Activated CD8-positive, alpha-beta T cell treated with anti-CD3 and anti-CD28 coated beads for 36 hours (primary cell): Measurements from ENCODE around the gene POU2F3. TPM values are rescaled to one million over a fixed set of nuclear protein-coding genes. Genes with fewer than 3 reads are reported as not detected.
"Not testable (repeated sequence)": the region's sequence is repeated elsewhere in the genome, so short reads cannot be mapped to it uniquely, and the experiment has no call there.

Source experiments
- ATAC-seq: fragments of 200-7000 bp; cut with Tn5 transposase; one replicate; pipeline ENCODE4 v1.10.0; 2021; ENCODE audit warnings: mild to moderate bottlenecking, moderate library complexity
- CTCF ChIA-PET: fragments of 350-600 bp; sonication (Branson Sonifier 250); formaldehyde crosslinking; loops from one replicate; lab custom pipeline; 2021; ENCODE audit warnings: antibody characterized with exemption; lab: Charles Lee
- POLR2A ChIA-PET: fragments of 350-600 bp; sonication (Branson Sonifier 250); formaldehyde crosslinking; loops from one replicate; lab custom pipeline; 2021; ENCODE audit warnings: antibody characterized with exemption; lab: Charles Lee
- DNase-seq: peaks from one replicate; pipeline ENCODE4 v3.0.0-alpha.2; 2020
- H3K27ac Mint-ChIP-seq: one replicate; pipeline ENCODE4 v1.8.0; 2021; ENCODE audit warnings: mild to moderate bottlenecking, mixed read lengths
- H3K27me3 Mint-ChIP-seq: one replicate; pipeline ENCODE4 v1.8.0; 2021; ENCODE audit warnings: mixed read lengths
- H3K36me3 Mint-ChIP-seq: one replicate; pipeline ENCODE4 v1.8.0; 2021; ENCODE audit warnings: low read depth, mixed read lengths
- H3K4me1 Mint-ChIP-seq: one replicate; pipeline ENCODE4 v1.8.0; 2021; ENCODE audit warnings: low read depth, mixed read lengths
- H3K4me3 Mint-ChIP-seq: one replicate; pipeline ENCODE4 v1.8.0; 2021; ENCODE audit warnings: mild to moderate bottlenecking, moderate library complexity, mixed read lengths
- H3K9me3 Mint-ChIP-seq: one replicate; pipeline ENCODE4 v1.8.0; 2021; ENCODE audit warnings: mixed read lengths
- intact Hi-C: fragments of 100-400 bp; cut with micrococcal nuclease; formaldehyde crosslinking; loops from one replicate; pipeline ENCODE4 v1.10.0; 2022
- total RNA-seq, 2 experiments: library from RNA; stranded (reverse); gene quantifications; one replicate each; pipeline ENCODE4 v1.2.3, GENCODE V29; 2021
- TF ChIP-seq, protein P1 (sequence below): fragments of 200-600 bp; IDR thresholded peaks from one replicate; pipeline ENCODE4 v1.8.0; 2022; ENCODE audit warnings: antibody characterized with exemption, mild to moderate bottlenecking

POU2F3 gene
- total RNA-seq, 2 experiments from 2014 or later = not detected

DNA sequence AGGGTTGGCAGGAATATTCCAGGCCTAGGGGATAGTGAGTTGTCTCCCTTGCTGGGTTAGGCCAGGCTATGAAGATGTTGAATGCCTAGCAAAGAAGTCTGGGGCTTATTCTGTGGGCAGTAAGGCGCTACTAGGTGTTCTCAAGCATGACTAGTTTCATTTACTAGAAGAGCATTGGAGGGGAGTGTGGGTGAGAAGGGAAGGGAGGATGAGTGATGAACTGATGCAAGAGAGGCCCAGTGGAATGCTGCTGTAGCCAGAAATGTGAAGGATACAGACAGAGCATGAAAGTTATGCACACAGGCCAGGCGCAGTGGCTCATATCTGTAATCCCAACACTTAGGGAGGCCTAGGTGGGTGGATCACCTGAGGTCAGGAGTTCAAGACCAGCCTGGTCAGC, 33.5 kb downstream of the POU2F3 start:
- ChIA-PET CTCF (interaction anchor here (1.5 to 3.2 kb wide), 2 partner anchors 30 to 38 kb away, joined by 4 to 13 read pairs; no protein-coding TSS in a partner anchor), POLR2A (no interaction called here)
- ATAC-seq (no peak), DNase-seq (no peak)
- H3K4me1 Mint-ChIP-seq = no peaks in the 10 kb centered on the region
- intact Hi-C loops = no loop called here
- no peak overlapping the region for H3K27ac Mint-ChIP-seq
- H3K36me3 Mint-ChIP-seq = no peaks in the 10 kb centered on the region
- peaks cover 23% of the 10 kb centered on the region for H3K27me3 Mint-ChIP-seq
- TF ChIP-seq, protein P1, sequence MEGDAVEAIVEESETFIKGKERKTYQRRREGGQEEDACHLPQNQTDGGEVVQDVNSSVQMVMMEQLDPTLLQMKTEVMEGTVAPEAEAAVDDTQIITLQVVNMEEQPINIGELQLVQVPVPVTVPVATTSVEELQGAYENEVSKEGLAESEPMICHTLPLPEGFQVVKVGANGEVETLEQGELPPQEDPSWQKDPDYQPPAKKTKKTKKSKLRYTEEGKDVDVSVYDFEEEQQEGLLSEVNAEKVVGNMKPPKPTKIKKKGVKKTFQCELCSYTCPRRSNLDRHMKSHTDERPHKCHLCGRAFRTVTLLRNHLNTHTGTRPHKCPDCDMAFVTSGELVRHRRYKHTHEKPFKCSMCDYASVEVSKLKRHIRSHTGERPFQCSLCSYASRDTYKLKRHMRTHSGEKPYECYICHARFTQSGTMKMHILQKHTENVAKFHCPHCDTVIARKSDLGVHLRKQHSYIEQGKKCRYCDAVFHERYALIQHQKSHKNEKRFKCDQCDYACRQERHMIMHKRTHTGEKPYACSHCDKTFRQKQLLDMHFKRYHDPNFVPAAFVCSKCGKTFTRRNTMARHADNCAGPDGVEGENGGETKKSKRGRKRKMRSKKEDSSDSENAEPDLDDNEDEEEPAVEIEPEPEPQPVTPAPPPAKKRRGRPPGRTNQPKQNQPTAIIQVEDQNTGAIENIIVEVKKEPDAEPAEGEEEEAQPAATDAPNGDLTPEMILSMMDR = no peak
- H3K4me3 Mint-ChIP-seq = no peak overlapping the region
- no peaks in the 10 kb centered on the region for H3K9me3 Mint-ChIP-seq

DNA sequence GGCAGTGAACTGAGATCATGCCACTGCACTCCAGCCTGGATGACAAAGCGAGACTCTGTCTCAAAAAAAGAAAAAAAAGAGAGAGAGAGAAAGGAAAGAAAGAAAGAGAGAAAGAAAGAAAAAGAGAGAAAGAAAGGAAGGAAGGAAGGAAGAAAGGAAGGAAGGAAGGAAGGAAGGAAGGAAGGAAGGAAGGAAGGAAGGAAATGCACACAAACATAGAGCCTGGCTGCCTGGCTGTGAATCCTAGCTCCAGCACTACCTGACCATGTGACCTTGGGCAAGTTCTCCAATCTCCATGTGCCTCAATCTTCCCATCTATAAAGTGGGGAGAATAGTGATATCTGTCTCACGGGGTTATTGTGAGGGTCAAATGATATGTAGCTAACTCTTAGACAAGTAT, 34.0 kb downstream of the POU2F3 start:
- H3K4me3 Mint-ChIP-seq, H3K9me3 Mint-ChIP-seq, H3K27ac Mint-ChIP-seq, POLR2A ChIA-PET, H3K36me3 Mint-ChIP-seq, ATAC-seq, intact Hi-C loops, DNase-seq, H3K4me1 Mint-ChIP-seq: not testable (repeated sequence)
- CTCF ChIA-PET = interaction anchor here (0.9 to 3.2 kb wide), 3 partner anchors 15 to 39 kb away, joined by 4 to 13 read pairs (median 4); no protein-coding TSS in a partner anchor
- H3K27me3 Mint-ChIP-seq = peaks cover 23% of the 10 kb centered on the region

DNA sequence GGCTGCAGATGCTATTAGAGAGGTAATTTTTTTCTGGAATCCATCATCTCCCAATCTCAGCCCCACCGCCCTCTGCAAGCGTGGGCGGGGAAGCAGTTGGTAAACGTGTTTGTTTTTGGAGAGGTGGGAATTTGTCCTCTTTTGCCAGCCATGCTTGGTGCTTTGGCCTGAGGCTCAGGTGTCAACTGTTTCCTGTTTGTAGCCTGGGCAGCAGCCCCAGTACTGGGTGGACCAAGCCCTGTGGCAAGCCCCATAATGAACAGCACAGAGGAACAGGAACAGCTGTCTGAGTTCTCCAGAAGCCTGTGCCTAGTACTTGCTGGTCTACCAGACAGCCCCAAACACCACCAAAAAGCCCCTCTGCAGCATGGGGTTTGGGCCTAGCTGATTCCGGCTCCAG, 39.6 kb downstream of the POU2F3 start:
- CTCF ChIA-PET = interaction anchor here (1.0 to 1.7 kb wide), 2 partner anchors 23 to 44 kb away, joined by 7 read pairs; no protein-coding TSS in a partner anchor
- DNase-seq (no peak), ATAC-seq (no peak)
- POLR2A ChIA-PET = no interaction called here
- H3K4me3 Mint-ChIP-seq = no peak overlapping the region
- H3K27me3 Mint-ChIP-seq = peaks cover 9% of the 10 kb centered on the region
- H3K4me1 Mint-ChIP-seq = no peaks in the 10 kb centered on the region
- TF ChIP-seq, protein P1 = no peak
- H3K36me3 Mint-ChIP-seq = no peaks in the 10 kb centered on the region
- H3K9me3 Mint-ChIP-seq = no peaks in the 10 kb centered on the region
- intact Hi-C loops = no loop called here
- no peak overlapping the region for H3K27ac Mint-ChIP-seq

DNA sequence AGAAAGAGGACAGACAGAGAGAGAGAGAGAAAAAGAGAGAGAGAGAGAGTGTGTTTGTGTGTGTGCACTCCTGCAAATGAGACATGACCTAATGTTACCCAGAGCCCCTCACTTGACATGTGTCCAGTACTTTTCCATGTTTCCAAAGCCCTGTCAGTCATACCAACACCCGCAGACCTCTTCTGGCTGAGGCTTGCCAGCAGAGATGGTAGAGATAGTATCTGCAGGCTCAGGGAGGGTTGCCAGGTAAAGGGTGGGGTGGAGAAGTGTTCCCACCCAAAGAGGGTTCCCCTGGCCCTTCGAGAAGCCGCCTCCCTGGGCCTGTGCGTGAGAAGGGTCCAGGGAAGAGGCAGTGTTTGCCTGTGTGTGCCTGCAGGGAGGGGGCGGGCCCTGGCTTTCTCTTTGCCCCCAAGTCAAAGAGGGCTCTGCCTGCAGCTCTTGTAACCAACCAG, 40.7 kb downstream of the POU2F3 start:
- Mint-ChIP-seq H3K27me3 (peaks cover 4% of the 10 kb centered on the region), H3K36me3 (no peaks in the 10 kb centered on the region), H3K4me3 (no peak overlapping the region), H3K4me1 (no peaks in the 10 kb centered on the region), H3K27ac (no peak overlapping the region), H3K9me3 (no peaks in the 10 kb centered on the region)
- ChIA-PET POLR2A (no interaction called here), CTCF (interaction anchor here (1.0 kb wide), 1 partner anchor 45 kb away, joined by 7 read pairs; no protein-coding TSS in a partner anchor)
- ATAC-seq (no peak), DNase-seq (no peak)
- intact Hi-C loops = no loop called here
- TF ChIP-seq, protein P1 = no peak

DNA sequence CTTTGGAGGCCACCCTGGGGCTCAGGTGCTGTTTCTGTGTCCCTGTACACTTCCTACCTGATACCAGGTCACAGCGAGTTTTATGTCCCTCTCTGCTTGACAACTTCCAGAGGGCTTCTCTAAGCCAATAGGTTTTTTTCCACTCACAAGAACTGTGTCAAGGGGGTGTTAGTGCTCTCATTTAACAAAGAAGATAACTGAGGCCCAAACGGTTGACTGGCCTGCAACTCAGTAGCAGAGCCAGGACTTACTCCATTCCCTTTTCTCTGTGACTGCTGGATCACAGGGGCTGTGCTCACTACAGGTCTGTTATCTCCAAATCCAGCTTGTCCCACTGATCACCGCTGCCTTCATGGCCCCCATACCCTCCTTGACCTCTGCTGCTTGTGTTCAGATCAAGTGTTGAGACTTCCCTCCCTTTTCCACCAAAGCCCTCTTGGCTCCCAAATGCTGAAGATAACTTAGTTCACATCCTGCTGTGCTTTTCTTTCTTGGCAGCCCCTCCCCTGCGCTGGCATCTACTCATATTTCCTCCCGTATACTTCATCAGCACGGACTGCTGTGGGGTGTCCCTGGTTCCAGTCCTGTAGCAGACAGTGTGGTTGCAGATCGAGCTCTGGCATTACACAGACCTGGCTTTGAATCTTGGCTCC, 41.3 kb downstream of the POU2F3 start:
- ChIA-PET CTCF (no interaction called here), POLR2A (no interaction called here)

More for the DNA sequence above, 41.3 kb downstream of the POU2F3 start:
- Mint-ChIP-seq H3K4me1 (no peaks in the 10 kb centered on the region), H3K27me3 (peaks cover 4% of the 10 kb centered on the region), H3K27ac (no peak overlapping the region), H3K4me3 (no peak overlapping the region), H3K9me3 (no peaks in the 10 kb centered on the region), H3K36me3 (no peaks in the 10 kb centered on the region)
- ATAC-seq (no peak), DNase-seq (no peak)
- TF ChIP-seq, protein P1 = no peak
- intact Hi-C loops = no loop called here
